Activated CD8-positive, alpha-beta memory T cell treated with anti-CD3 and anti-CD28 coated beads for 48 hours (primary cell): Measurements from ENCODE around the gene SLC9A6.
"Not testable (repeated sequence)": the region's sequence is repeated elsewhere in the genome, so short reads cannot be mapped to it uniquely, and the experiment has no call there.

Experiments
- DNase-seq, 3 experiments: peaks; one replicate each; pipeline ENCODE4 v3.0.0-alpha.2; 2020; ENCODE audit warnings: low read depth in 2 of 3, low spot score in 2 of 3

The SLC9A6 gene

GRCh38 chrX:136063340-136064079, 78.3 kb downstream of the SLC9A6 start:
- no peak for DNase-seq

- no peak for DNase-seq
Measured at GRCh38 chrX:136064661-136065043, 79.4 kb downstream of the SLC9A6 start.

- DNase-seq = no peak
Measured at GRCh38 chrX:136065044-136065671, 79.9 kb downstream of the SLC9A6 start.

- no peak for DNase-seq
Measured at GRCh38 chrX:136067097-136067496, 81.9 kb downstream of the SLC9A6 start.

GRCh38 chrX:136067966-136068365, 82.7 kb downstream of the SLC9A6 start:
- DNase-seq = no peak

- no peak for DNase-seq
Measured at GRCh38 chrX:136076942-136077341, 91.7 kb downstream of the SLC9A6 start.

GRCh38 chrX:136080766-136081165, 95.5 kb downstream of the SLC9A6 start:
- no peak for DNase-seq

- DNase-seq = no peak
Measured at GRCh38 chrX:136086521-136086920, 101.3 kb downstream of the SLC9A6 start.

- not testable (repeated sequence) for DNase-seq
Measured at GRCh38 chrX:136091898-136092297, 106.7 kb downstream of the SLC9A6 start.

GRCh38 chrX:136094962-136095361, 109.7 kb downstream of the SLC9A6 start:
- no peak for DNase-seq
